H1 (cell line): ENCODE results near the gene NIM1K. TPM values are rescaled to one million over a fixed set of nuclear protein-coding genes. Genes with fewer than 3 reads are reported as not detected.
A peak's percentile ranks its signal among the peaks of the same experiment; 100 is the strongest.

Experiments
- CTCF ChIA-PET: fragments of 300-600 bp; sonication (Branson Sonifier 250); formaldehyde crosslinking; loops from one replicate; lab custom pipeline; 2021; ENCODE audit not compliant: partially characterized antibody; lab: Charles Lee
- POLR2A ChIA-PET: fragments of 300-600 bp; sonication (Branson Sonifier 250); formaldehyde crosslinking; loops from one replicate; lab custom pipeline; 2021; ENCODE audit warnings: inconsistent platforms; ENCODE audit not compliant: partially characterized antibody; lab: Charles Lee
- DNase-seq, 2 experiments: peaks; one replicate each; pipeline versions ENCODE4 v3.0.0 to v3.0.0-alpha.2; 2010 to 2022; ENCODE audit warnings: low spot score in 2 of 2, low read depth in 1 of 2, mixed read lengths in 1 of 2
- FAIRE-seq: peaks from 2 replicates; lab custom pipeline; 2011; peaks lifted over from hg19 to GRCh38; lab: Jason Lieb, UNC
- H2AFZ ChIP-seq: 2 replicates; pipeline ENCODE4 v1.8.1; 2012; ENCODE audit warnings: low read length, inconsistent platforms
- H2AK5ac ChIP-seq: 2 replicates; pipeline ENCODE4 v1.6.1; 2013; ENCODE audit warnings: low read depth, low read length
- H2BK120ac ChIP-seq: replicated peaks from 2 replicates; pipeline ENCODE3; 2013; ENCODE audit warnings: low read depth, low read length, inconsistent platforms
- H2BK12ac ChIP-seq: 2 replicates; pipeline ENCODE4 v1.6.1; 2013; ENCODE audit warnings: low read depth, low read length
- H2BK15ac ChIP-seq: 2 replicates; pipeline ENCODE4 v1.6.1; 2013; ENCODE audit warnings: low read length
- H2BK20ac ChIP-seq: 2 replicates; pipeline ENCODE4 v1.6.1; 2013; ENCODE audit warnings: low read length
- H2BK5ac ChIP-seq: 2 replicates; pipeline ENCODE4 v1.6.1; 2013; ENCODE audit warnings: low read depth, low read length
- H3K14ac ChIP-seq: 2 replicates; pipeline ENCODE4 v1.6.1; 2013; ENCODE audit warnings: inconsistent platforms; ENCODE audit not compliant: insufficient read length
- H3K18ac ChIP-seq: 2 replicates; pipeline ENCODE4 v1.6.1; 2013; ENCODE audit warnings: low read length; ENCODE audit errors: extremely low read depth
- H3K23ac ChIP-seq: 2 replicates; pipeline ENCODE4 v1.6.1; 2013; ENCODE audit warnings: inconsistent platforms; ENCODE audit not compliant: insufficient read length
- H3K23me2 ChIP-seq: 2 replicates; pipeline ENCODE4 v1.6.1; 2013; ENCODE audit warnings: low read depth, low read length
- H3K27ac ChIP-seq: 2 replicates; pipeline ENCODE4 v1.6.1; 2011; ENCODE audit warnings: low read depth, low read length, inconsistent platforms
- H3K27me3 ChIP-seq, 4 experiments: replicated peaks in 1 of 4; 1 replicate in 1 of 4; 2 replicates in 3 of 4; pipeline versions ENCODE4 v1.6.1 to v1.8.1; 2011 to 2013; ENCODE audit warnings: low read length in 3 of 4, mild to moderate bottlenecking in 3 of 4, inconsistent platforms in 2 of 4, mixed read lengths in 2 of 4, moderate library complexity in 1 of 4; ENCODE audit not compliant: control insufficient read depth in 3 of 4, insufficient read depth in 3 of 4; ENCODE audit errors: extremely low read depth in 1 of 4
- H3K36me3 ChIP-seq, 4 experiments: 2 replicates each; pipeline versions ENCODE4 v1.6.1 to v1.8.1; 2011 to 2013; ENCODE audit warnings: mild to moderate bottlenecking in 4 of 4, low read length in 3 of 4, moderate library complexity in 2 of 4, control low read depth in 1 of 4, inconsistent platforms in 1 of 4; ENCODE audit not compliant: insufficient read depth in 4 of 4, control insufficient read depth in 2 of 4
- H3K4ac ChIP-seq: replicated peaks from 2 replicates; pipeline ENCODE3; 2013; ENCODE audit warnings: low read length, low read depth, mixed read lengths, inconsistent platforms; ENCODE audit not compliant: insufficient read length
- H3K4me1 ChIP-seq, 4 experiments: replicated peaks in 1 of 4; 1 replicate in 1 of 4; 2 replicates in 3 of 4; pipeline versions ENCODE4 v1.6.1 to v1.8.1; 2011 to 2013; ENCODE audit warnings: low read length in 3 of 4, inconsistent platforms in 2 of 4, mixed read lengths in 1 of 4; ENCODE audit not compliant: insufficient read depth in 4 of 4, control insufficient read depth in 3 of 4
- H3K4me2 ChIP-seq, 2 experiments: 2 replicates each; pipeline versions ENCODE4 v1.6.1 to v1.8.1; 2011 to 2013; ENCODE audit warnings: low read depth in 2 of 2, low read length in 2 of 2, control low read depth in 1 of 2, inconsistent platforms in 1 of 2, mild to moderate bottlenecking in 1 of 2; ENCODE audit not compliant: insufficient read depth in 1 of 2
- H3K4me3 ChIP-seq, 4 experiments: fragments of 200-600, 300-600 bp in 1 of 4; sonication (generic), shearing (Covaris generic), sonication (Bioruptor Twin) in 1 of 4; 2 replicates each; pipeline versions ENCODE4 v1.5.1 to v1.8.1; 2011 to 2016; ENCODE audit warnings: low read length in 4 of 4, low read depth in 3 of 4, control low read depth in 2 of 4, inconsistent platforms in 2 of 4, mild to moderate bottlenecking in 2 of 4, mixed read lengths in 1 of 4, moderate library complexity in 1 of 4; ENCODE audit not compliant: insufficient read depth in 2 of 4; ENCODE audit errors: extremely low read depth in 1 of 4
- H3K56ac ChIP-seq: replicated peaks from 2 replicates; pipeline ENCODE3; 2013; ENCODE audit warnings: low read depth, mild to moderate bottlenecking, mixed read lengths, low read length, inconsistent platforms; ENCODE audit not compliant: insufficient read length
- H3K79me1 ChIP-seq: 2 replicates; pipeline ENCODE4 v1.6.1; 2013; ENCODE audit warnings: low read depth, low read length, control low read depth
- H3K79me2 ChIP-seq, 2 experiments: 2 replicates each; pipeline versions ENCODE4 v1.6.1 to v1.8.1; 2012 to 2013; ENCODE audit warnings: low read length in 2 of 2, mild to moderate bottlenecking in 2 of 2, inconsistent platforms in 1 of 2; ENCODE audit not compliant: insufficient read depth in 2 of 2, control insufficient read depth in 1 of 2
- H3K9ac ChIP-seq, 4 experiments: replicated peaks in 1 of 4; 1 replicate in 1 of 4; 2 replicates in 3 of 4; pipeline versions ENCODE4 v1.6.1 to v1.8.1; 2011 to 2013; ENCODE audit warnings: low read depth in 3 of 4, low read length in 3 of 4, control low read depth in 2 of 4, mild to moderate bottlenecking in 2 of 4, moderate library complexity in 2 of 4, inconsistent platforms in 1 of 4; ENCODE audit errors: extremely low read depth in 1 of 4
- H3K9me3 ChIP-seq, 2 experiments: 2 replicates each; pipeline versions ENCODE4 v1.6.1 to v1.8.1; 2012 to 2013; ENCODE audit warnings: mild to moderate bottlenecking in 2 of 2, moderate library complexity in 2 of 2, control low read depth in 1 of 2, inconsistent platforms in 1 of 2, low read depth in 1 of 2, low read length in 1 of 2, mixed read lengths in 1 of 2; ENCODE audit not compliant: insufficient read depth in 2 of 2
- H4K20me1 ChIP-seq, 2 experiments: replicated peaks in 1 of 2; 2 replicates each; pipeline versions ENCODE3 to v1.8.1; 2011 to 2013; ENCODE audit warnings: inconsistent platforms in 2 of 2, low read length in 2 of 2, mild to moderate bottlenecking in 1 of 2; ENCODE audit not compliant: insufficient read depth in 2 of 2, control insufficient read depth in 1 of 2
- H4K5ac ChIP-seq: 2 replicates; pipeline ENCODE4 v1.6.1; 2013; ENCODE audit warnings: low read length, low read depth, mixed read lengths, inconsistent platforms; ENCODE audit not compliant: insufficient read length
- H4K8ac ChIP-seq: 2 replicates; pipeline ENCODE4 v1.8.0; 2013; ENCODE audit warnings: mild to moderate bottlenecking, moderate library complexity, low read length, inconsistent platforms; ENCODE audit not compliant: insufficient read depth; ENCODE audit errors: extremely low read depth
- H4K91ac ChIP-seq: replicated peaks from 2 replicates; pipeline ENCODE3; 2013; ENCODE audit warnings: low read length, mixed read lengths, inconsistent platforms; ENCODE audit not compliant: insufficient read length
- CBX5 ChIP-seq: fragments of 300-800, 300-1000 bp; sonication (generic); IDR thresholded peaks from 2 replicates; pipeline ENCODE4 v1.7.1; 2016; ENCODE audit warnings: antibody characterized with exemption, low read length, low read depth
- CEBPB ChIP-seq: IDR thresholded peaks from 2 replicates; pipeline ENCODE4 v1.6.1; 2012; ENCODE audit warnings: low read depth, low read length
- CHD1 ChIP-seq: IDR thresholded peaks from 2 replicates; pipeline ENCODE4 v1.6.1; 2012; ENCODE audit warnings: low read depth, low read length, improper control_type of control experiment
- HDAC6 ChIP-seq: IDR thresholded peaks from one replicate; pipeline ENCODE4 v1.7.1; 2012; ENCODE audit warnings: low read depth, mild to moderate bottlenecking, inconsistent platforms, low read length, moderate library complexity
- KDM4A ChIP-seq: IDR thresholded peaks from one replicate; pipeline ENCODE4 v1.7.1; 2012; ENCODE audit warnings: low read depth, mild to moderate bottlenecking, moderate library complexity, low read length, inconsistent platforms; ENCODE audit not compliant: severe bottlenecking
- MAFK ChIP-seq: IDR thresholded peaks from 2 replicates; pipeline ENCODE4 v1.6.1; 2012; ENCODE audit warnings: low read depth, mild to moderate bottlenecking, improper control_type of control experiment, low read length
- RAD21 ChIP-seq, 2 experiments: IDR thresholded peaks in 1 of 2; conservative IDR thresholded peaks in 1 of 2; 2 replicates each; pipeline ENCODE4 v1.6.1; 2011; ENCODE audit warnings: low read depth in 2 of 2, low read length in 2 of 2, improper control_type of control experiment in 1 of 2, inconsistent platforms in 1 of 2, mild to moderate bottlenecking in 1 of 2, moderate library complexity in 1 of 2
- SAP30 ChIP-seq: fragments of 300-600 bp; sonication (generic); IDR thresholded peaks from 2 replicates; pipeline ENCODE4 v1.7.1; 2012; ENCODE audit warnings: low read length, moderate library complexity, mild to moderate bottlenecking, inconsistent platforms; ENCODE audit not compliant: insufficient read depth, insufficient replicate concordance
- USF2 ChIP-seq: IDR thresholded peaks from 2 replicates; pipeline ENCODE4 v1.6.1; 2011; ENCODE audit warnings: low read length, improper control_type of control experiment
- ZNF274 ChIP-seq: IDR thresholded peaks from 2 replicates; pipeline ENCODE4 v1.7.0; 2012; ENCODE audit warnings: low read length, borderline replicate concordance; ENCODE audit errors: extremely low read depth
- WGBS, 2 experiments: shearing (Covaris generic) in 1 of 2; methylation state at CpG; one replicate each; pipeline versions ENCODE4 v1.1.6 to v1.1.7; 2013 to 2015; ENCODE audit warnings: low lambda C conversion rate in 2 of 2, mixed read lengths in 2 of 2, inconsistent platforms in 1 of 2, low coverage in 1 of 2, missing lambda C conversion rate in 1 of 2; ENCODE audit not compliant: insufficient replicate concordance in 2 of 2, insufficient coverage in 1 of 2, insufficient read length in 1 of 2; ENCODE audit errors: extremely low coverage in 1 of 2, missing lambda C conversion rate in 1 of 2; 5-methylcytosine and 5-hydroxymethylcytosine counted together
- polyA plus RNA-seq, 7 experiments: library from polyadenylated mRNA; depleted of rRNA in 3 of 7; stranded (reverse) in 5 of 7; unstranded in 2 of 7; fragments of >200 nt in 5 of 7; fragments of 200-250 nt in 2 of 7; gene quantifications; 1 replicate in 5 of 7; 2 replicates in 1 of 7; 4 replicates in 1 of 7; pipeline versions ENCODE4 v1.2.1 to v1.2.3, GENCODE V29; 2011 to 2013; ENCODE audit warnings: missing spikeins in 2 of 7, mixed read lengths in 2 of 7
- total RNA-seq: library from RNA; stranded (reverse); fragmentation: NEBNext Ultra II Directional; extraction: Animal tissue kit (Norgen Biotek cat#: 25700); gene quantifications from 2 replicates; pipeline ENCODE4 v1.2.1, GENCODE V29; 2021

The NIM1K gene
- total and polyA plus RNA-seq, 2 of the 8 experiments (the other 6 are each of a cell fraction or from before 2014, with no cell fraction given), result not detected

GRCh38 chr5:43274435-43275114, 82.5 kb downstream of the NIM1K start:
- Histone ChIP-seq H2BK12ac (no peak overlapping the region), H3K79me2 (no peaks in the 10 kb centered on the region), H4K8ac (no peak overlapping the region), H2BK20ac (0 out of 2 replicates have a peak overlapping the region, but pooled peaks have one; percentile 8), H2AK5ac (no peak overlapping the region), H2BK5ac (no peak overlapping the region), H3K23me2 (0 out of 2 replicates have a peak, but pooled peaks cover 2% of the 10 kb centered on the region), H4K20me1 (no peaks in the 10 kb centered on the region), H3K23ac (no peak overlapping the region), H3K4me2 (no peak overlapping the region), H3K56ac (no peak overlapping the region), H3K4me3 (no peak overlapping the region), H3K14ac (no peak overlapping the region), H2AFZ (peak overlapping the region; percentile 57; the same call in 1 of the 2 replicates), H3K18ac (no peak overlapping the region), H3K79me1 (no peaks in the 10 kb centered on the region), H4K5ac (no peak overlapping the region), H3K4me1 (peaks cover 0 to 4% (median 0%) of the 10 kb centered on the region in 4 experiments; a peak in 1 of 7 replicates), H2BK15ac (no peak overlapping the region), H4K91ac (no peak overlapping the region), H3K27ac (no peak overlapping the region), H3K36me3 (no peaks in the 10 kb centered on the region), H3K27me3 (no peaks in the 10 kb centered on the region), H2BK120ac (no peak overlapping the region), H3K9me3 (no peaks in the 10 kb centered on the region), H3K9ac (no peak overlapping the region), H3K4ac (no peak overlapping the region)
- DNase-seq (no peak), FAIRE-seq (no peak)
- POLR2A ChIA-PET, result interaction anchor here (2.3 kb wide), 1 partner anchor 9 kb away, joined by 5 read pairs; no protein-coding TSS in a partner anchor
- CTCF ChIA-PET, result interaction anchor here (0.8 to 1.0 kb wide), 2 partner anchors 21 to 115 kb away, joined by 3 read pairs; no protein-coding TSS in a partner anchor
- 69% methylated on average over 7 of the region's 7 CpGs; no CpG with 5 or more reads in 1 of the 2 experiments for WGBS, 2 experiments
- TF ChIP-seq KDM4A, result no peak
- TF ChIP-seq USF2, result no peak
- no peak for TF ChIP-seq SAP30
- TF ChIP-seq CHD1, result no peak
- TF ChIP-seq ZNF274, result no peak
- no peak for TF ChIP-seq RAD21 (IDR thresholded peaks at IDR 0.05 in 1 of 2, conservative IDR thresholded peaks at IDR 0.05 in 1 of 2; ENCODE audit: low read depth in 2 of 2, low read length in 2 of 2)
- TF ChIP-seq CEBPB, result no peak
- no peak for TF ChIP-seq CBX5
- no peak for TF ChIP-seq MAFK
- TF ChIP-seq HDAC6, result no peak
